ENCODE data around the gene PNRC2. TPM values are rescaled to one million over a fixed set of nuclear protein-coding genes. Genes with fewer than 3 reads are reported as not detected.

The PNRC2 gene
- total and polyA plus RNA-seq, 4 donors = 24.9 to 63.6 (median 36.3) TPM

DNA sequence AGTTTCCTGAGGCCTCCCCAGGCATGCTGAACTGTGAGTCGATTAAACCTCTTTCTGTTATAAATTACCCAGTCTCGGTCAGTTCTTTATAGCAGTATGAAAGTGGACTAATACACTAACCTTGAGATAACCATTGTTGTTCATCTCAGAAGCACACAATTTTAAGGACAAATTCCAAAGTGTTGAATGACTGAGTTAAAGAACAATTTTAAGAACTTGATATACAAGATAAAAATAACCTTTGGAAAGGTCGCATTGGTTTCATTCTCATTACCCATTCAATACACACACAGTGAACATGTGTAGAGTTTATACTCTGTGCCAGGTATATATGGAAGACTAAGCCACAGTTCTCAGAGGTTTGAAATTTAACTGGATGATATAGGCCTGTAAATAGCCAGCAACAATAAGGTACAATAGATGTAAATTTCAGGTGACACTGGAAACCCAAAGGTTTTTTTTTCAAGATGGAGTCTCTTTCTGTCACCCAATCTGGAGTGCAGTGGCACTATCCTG is 39.6 kb downstream of the PNRC2 start:
- H3K4me1 ChIP-seq (ENCODE audit: control insufficient read depth in 4 of 4, insufficient read depth in 4 of 4, low read length in 3 of 4) = no peaks in the 10 kb centered on the region
- H3K9ac ChIP-seq (ENCODE audit: low read depth in 1 of 2, low read length in 2 of 2) = no peak overlapping the region
- no peak for DNase-seq (ENCODE audit: low spot score)
- no peak for TF ChIP-seq NR2F2 (IDR thresholded peaks at IDR 0.05)
- TF ChIP-seq, protein P1, sequence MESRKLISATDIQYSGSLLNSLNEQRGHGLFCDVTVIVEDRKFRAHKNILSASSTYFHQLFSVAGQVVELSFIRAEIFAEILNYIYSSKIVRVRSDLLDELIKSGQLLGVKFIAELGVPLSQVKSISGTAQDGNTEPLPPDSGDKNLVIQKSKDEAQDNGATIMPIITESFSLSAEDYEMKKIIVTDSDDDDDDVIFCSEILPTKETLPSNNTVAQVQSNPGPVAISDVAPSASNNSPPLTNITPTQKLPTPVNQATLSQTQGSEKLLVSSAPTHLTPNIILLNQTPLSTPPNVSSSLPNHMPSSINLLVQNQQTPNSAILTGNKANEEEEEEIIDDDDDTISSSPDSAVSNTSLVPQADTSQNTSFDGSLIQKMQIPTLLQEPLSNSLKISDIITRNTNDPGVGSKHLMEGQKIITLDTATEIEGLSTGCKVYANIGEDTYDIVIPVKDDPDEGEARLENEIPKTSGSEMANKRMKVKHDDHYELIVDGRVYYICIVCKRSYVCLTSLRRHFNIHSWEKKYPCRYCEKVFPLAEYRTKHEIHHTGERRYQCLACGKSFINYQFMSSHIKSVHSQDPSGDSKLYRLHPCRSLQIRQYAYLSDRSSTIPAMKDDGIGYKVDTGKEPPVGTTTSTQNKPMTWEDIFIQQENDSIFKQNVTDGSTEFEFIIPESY (IDR thresholded peaks at IDR 0.05) = no peak
- 92% methylated on average over 3 of the region's 3 CpGs for WGBS
- no peaks in the 10 kb centered on the region for H3K36me3 ChIP-seq (ENCODE audit: control insufficient read depth in 4 of 4, insufficient read depth in 3 of 4, low read depth in 1 of 4, low read length in 3 of 4)
- no peak overlapping the region for H3K4me3 ChIP-seq (ENCODE audit: low read depth in 1 of 3, low read length in 3 of 3)
- H3K9me3 ChIP-seq (ENCODE audit: control insufficient read depth in 4 of 4, low read length in 3 of 4) = no peaks in the 10 kb centered on the region
- H3K27me3 ChIP-seq (ENCODE audit: control insufficient read depth in 4 of 4, insufficient read depth in 4 of 4, low read length in 3 of 4) = no peaks in the 10 kb centered on the region
- H3K27ac ChIP-seq (ENCODE audit: low read depth in 1 of 2, low read length in 2 of 2) = no peak overlapping the region

DNA sequence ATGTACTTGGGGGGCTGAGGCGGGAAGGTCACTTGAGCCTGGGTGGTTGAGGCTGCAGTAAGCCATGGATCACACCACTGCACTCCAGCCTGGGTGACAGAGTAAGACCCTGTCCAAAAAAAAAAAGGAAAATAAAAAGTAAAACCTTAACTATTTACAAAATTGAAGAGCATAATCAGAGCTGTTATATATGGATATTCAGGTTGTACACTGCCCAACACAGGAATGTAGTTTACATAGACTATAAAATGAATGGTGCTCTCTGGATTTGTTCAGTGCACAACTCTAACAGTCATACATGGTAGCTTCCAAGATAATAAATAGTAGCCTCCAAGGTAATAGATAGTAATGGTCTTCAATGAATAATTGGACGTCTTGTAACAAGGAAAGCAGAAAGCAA is 43.1 kb downstream of the PNRC2 start:
- 85% methylated on average over 2 of the region's 2 CpGs for WGBS
- no peak overlapping the region for H3K27ac ChIP-seq (ENCODE audit: low read depth in 1 of 2, low read length in 2 of 2)
- no peaks in the 10 kb centered on the region for H3K4me1 ChIP-seq (ENCODE audit: control insufficient read depth in 4 of 4, insufficient read depth in 4 of 4, low read length in 3 of 4)
- H3K9ac ChIP-seq (ENCODE audit: low read depth in 1 of 2, low read length in 2 of 2) = no peak overlapping the region
- TF ChIP-seq SP1 (IDR thresholded peaks at IDR 0.05) (no peak), NR2F2 (IDR thresholded peaks at IDR 0.05) (no peak), FOXA2 (IDR thresholded peaks at IDR 0.05) (no peak), FOXA1 (IDR thresholded peaks at IDR 0.05) (no peak), RAD21 (IDR thresholded peaks at IDR 0.05) (no peak), JUND (IDR thresholded peaks at IDR 0.05) (no peak), TAF1 (conservative IDR thresholded peaks at IDR 0.05) (no peak), HNF4A (conservative IDR thresholded peaks at IDR 0.05) (no peak), YY1 (IDR thresholded peaks at IDR 0.05) (no peak)
- TF ChIP-seq, protein P2, sequence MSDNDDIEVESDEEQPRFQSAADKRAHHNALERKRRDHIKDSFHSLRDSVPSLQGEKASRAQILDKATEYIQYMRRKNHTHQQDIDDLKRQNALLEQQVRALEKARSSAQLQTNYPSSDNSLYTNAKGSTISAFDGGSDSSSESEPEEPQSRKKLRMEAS (IDR thresholded peaks at IDR 0.05) = no peak
- TF ChIP-seq, protein P3, sequence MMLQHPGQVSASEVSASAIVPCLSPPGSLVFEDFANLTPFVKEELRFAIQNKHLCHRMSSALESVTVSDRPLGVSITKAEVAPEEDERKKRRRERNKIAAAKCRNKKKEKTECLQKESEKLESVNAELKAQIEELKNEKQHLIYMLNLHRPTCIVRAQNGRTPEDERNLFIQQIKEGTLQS (IDR thresholded peaks at IDR 0.05) = no peak
- TF ChIP-seq, protein P4, sequence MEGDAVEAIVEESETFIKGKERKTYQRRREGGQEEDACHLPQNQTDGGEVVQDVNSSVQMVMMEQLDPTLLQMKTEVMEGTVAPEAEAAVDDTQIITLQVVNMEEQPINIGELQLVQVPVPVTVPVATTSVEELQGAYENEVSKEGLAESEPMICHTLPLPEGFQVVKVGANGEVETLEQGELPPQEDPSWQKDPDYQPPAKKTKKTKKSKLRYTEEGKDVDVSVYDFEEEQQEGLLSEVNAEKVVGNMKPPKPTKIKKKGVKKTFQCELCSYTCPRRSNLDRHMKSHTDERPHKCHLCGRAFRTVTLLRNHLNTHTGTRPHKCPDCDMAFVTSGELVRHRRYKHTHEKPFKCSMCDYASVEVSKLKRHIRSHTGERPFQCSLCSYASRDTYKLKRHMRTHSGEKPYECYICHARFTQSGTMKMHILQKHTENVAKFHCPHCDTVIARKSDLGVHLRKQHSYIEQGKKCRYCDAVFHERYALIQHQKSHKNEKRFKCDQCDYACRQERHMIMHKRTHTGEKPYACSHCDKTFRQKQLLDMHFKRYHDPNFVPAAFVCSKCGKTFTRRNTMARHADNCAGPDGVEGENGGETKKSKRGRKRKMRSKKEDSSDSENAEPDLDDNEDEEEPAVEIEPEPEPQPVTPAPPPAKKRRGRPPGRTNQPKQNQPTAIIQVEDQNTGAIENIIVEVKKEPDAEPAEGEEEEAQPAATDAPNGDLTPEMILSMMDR (IDR thresholded peaks at IDR 0.05; ENCODE audit: low read depth, low read length, missing input control) = no peak
- DNase-seq (ENCODE audit: low spot score) = no peak
- H3K9me3 ChIP-seq (ENCODE audit: control insufficient read depth in 4 of 4, low read length in 3 of 4) = no peaks in the 10 kb centered on the region
- no peaks in the 10 kb centered on the region for H3K36me3 ChIP-seq (ENCODE audit: control insufficient read depth in 4 of 4, insufficient read depth in 3 of 4, low read depth in 1 of 4, low read length in 3 of 4)
- no peaks in the 10 kb centered on the region for H3K27me3 ChIP-seq (ENCODE audit: control insufficient read depth in 4 of 4, insufficient read depth in 4 of 4, low read length in 3 of 4)
- H3K4me3 ChIP-seq (ENCODE audit: low read depth in 1 of 3, low read length in 3 of 3) = no peak overlapping the region

DNA sequence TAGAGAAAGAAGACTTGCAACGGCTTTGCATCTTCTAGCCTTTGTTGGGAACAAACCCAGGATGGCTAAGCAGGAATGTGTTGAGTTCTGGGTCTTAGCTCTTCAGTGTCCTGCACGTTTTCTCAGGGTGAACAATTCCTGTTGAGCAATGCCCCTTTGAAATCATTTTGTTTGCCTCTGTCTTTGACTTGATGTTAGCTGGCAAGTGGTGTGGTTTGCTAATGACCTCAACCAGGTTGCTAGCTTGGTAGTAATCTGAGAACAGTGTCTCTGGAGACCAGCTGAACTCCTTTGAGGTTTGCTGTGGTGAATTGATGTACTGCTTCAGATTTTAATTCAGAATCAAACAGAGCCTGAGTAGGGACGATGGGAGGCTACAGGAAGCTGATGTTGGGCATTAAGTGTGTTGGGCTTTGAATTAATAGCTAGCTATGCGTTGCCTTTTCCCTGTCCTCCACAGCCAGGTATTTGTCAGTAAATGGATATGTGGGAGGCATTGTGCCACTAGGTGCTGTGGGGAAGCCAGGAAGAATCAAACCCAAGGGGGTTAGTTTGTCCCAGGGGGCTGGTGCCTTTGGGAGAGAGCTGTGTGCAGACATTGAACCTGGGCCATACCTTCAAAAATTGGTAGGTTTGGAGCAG is 43.8 kb downstream of the PNRC2 start:
- no peaks in the 10 kb centered on the region for H3K9me3 ChIP-seq (ENCODE audit: control insufficient read depth in 4 of 4, low read length in 3 of 4)
- H3K27ac ChIP-seq (ENCODE audit: low read depth in 1 of 2, low read length in 2 of 2) = no peak overlapping the region
- no peak overlapping the region for H3K9ac ChIP-seq (ENCODE audit: low read depth in 1 of 2, low read length in 2 of 2)
- no peaks in the 10 kb centered on the region for H3K27me3 ChIP-seq (ENCODE audit: control insufficient read depth in 4 of 4, insufficient read depth in 4 of 4, low read length in 3 of 4)
- no peak for DNase-seq (ENCODE audit: low spot score)
- WGBS = 41% methylated on average over 4 of the region's 4 CpGs
- no peaks in the 10 kb centered on the region for H3K4me1 ChIP-seq (ENCODE audit: control insufficient read depth in 4 of 4, insufficient read depth in 4 of 4, low read length in 3 of 4)
- H3K36me3 ChIP-seq (ENCODE audit: control insufficient read depth in 4 of 4, insufficient read depth in 3 of 4, low read depth in 1 of 4, low read length in 3 of 4) = no peaks in the 10 kb centered on the region
- H3K4me3 ChIP-seq (ENCODE audit: low read depth in 1 of 3, low read length in 3 of 3) = no peak overlapping the region
- TF ChIP-seq RAD21 (IDR thresholded peaks at IDR 0.05) (no peak), FOXA1 (IDR thresholded peaks at IDR 0.05) (no peak), NR2F2 (IDR thresholded peaks at IDR 0.05) (no peak), RXRA (IDR thresholded peaks at IDR 0.05) (no peak), TAF1 (conservative IDR thresholded peaks at IDR 0.05) (no peak), HNF4A (conservative IDR thresholded peaks at IDR 0.05) (no peak), SP1 (IDR thresholded peaks at IDR 0.05) (no peak), HNF4G (IDR thresholded peaks at IDR 0.05) (no peak), YY1 (IDR thresholded peaks at IDR 0.05) (no peak), FOXA2 (IDR thresholded peaks at IDR 0.05) (no peak), JUND (IDR thresholded peaks at IDR 0.05) (no peak)
- TF ChIP-seq, protein P2 (IDR thresholded peaks at IDR 0.05) = no peak
- TF ChIP-seq, protein P3 (IDR thresholded peaks at IDR 0.05) = no peak
- TF ChIP-seq, protein P1 (IDR thresholded peaks at IDR 0.05) = no peak
- TF ChIP-seq, protein P4 (IDR thresholded peaks at IDR 0.05; ENCODE audit: low read depth, low read length, missing input control) = no peak
